H1 (cell line): ENCODE data around the gene STAMBP.

Source experiments
- ASH2L ChIP-seq: fragments of 200-600, 300-600 bp; sonication (generic); IDR thresholded peaks from one replicate; pipeline ENCODE4 v1.7.1; 2017; ENCODE audit warnings: low read length
- CHD2 ChIP-seq: IDR thresholded peaks from 2 replicates; pipeline ENCODE4 v1.6.1; 2012; ENCODE audit warnings: low read length, improper control_type of control experiment
- MAFK ChIP-seq: IDR thresholded peaks from 2 replicates; pipeline ENCODE4 v1.6.1; 2012; ENCODE audit warnings: low read depth, mild to moderate bottlenecking, improper control_type of control experiment, low read length
- POLR2A ChIP-seq, 2 experiments: IDR thresholded peaks; 1 replicate in 1 of 2; 2 replicates in 1 of 2; pipeline ENCODE4 v1.6.1; 2011; ENCODE audit warnings: low read depth in 2 of 2, low read length in 2 of 2, mild to moderate bottlenecking in 2 of 2; ENCODE audit errors: control extremely low read depth in 1 of 2
- POLR2AphosphoS5 ChIP-seq: IDR thresholded peaks from 2 replicates; pipeline ENCODE4 v1.6.1; 2011; ENCODE audit warnings: low read depth, low read length
- RFX5 ChIP-seq: IDR thresholded peaks from 2 replicates; pipeline ENCODE4 v1.6.1; 2011; ENCODE audit warnings: low read depth, low read length, improper control_type of control experiment, borderline replicate concordance
- TF ChIP-seq, protein P1 (sequence below), 3 experiments: IDR thresholded peaks; 1 replicate in 2 of 3; 2 replicates in 1 of 3; pipeline versions ENCODE4 v1.5.1 to v1.6.1; 2011; ENCODE audit warnings: low read length in 3 of 3, mild to moderate bottlenecking in 3 of 3, inconsistent platforms in 2 of 3, low read depth in 1 of 3, moderate library complexity in 1 of 3; ENCODE audit not compliant: insufficient read depth in 1 of 3; ENCODE audit errors: control extremely low read depth in 1 of 3
- TF ChIP-seq, protein P2 (sequence below): IDR thresholded peaks from 2 replicates; pipeline ENCODE4 v1.6.1; 2012; ENCODE audit warnings: inconsistent platforms

DNA sequence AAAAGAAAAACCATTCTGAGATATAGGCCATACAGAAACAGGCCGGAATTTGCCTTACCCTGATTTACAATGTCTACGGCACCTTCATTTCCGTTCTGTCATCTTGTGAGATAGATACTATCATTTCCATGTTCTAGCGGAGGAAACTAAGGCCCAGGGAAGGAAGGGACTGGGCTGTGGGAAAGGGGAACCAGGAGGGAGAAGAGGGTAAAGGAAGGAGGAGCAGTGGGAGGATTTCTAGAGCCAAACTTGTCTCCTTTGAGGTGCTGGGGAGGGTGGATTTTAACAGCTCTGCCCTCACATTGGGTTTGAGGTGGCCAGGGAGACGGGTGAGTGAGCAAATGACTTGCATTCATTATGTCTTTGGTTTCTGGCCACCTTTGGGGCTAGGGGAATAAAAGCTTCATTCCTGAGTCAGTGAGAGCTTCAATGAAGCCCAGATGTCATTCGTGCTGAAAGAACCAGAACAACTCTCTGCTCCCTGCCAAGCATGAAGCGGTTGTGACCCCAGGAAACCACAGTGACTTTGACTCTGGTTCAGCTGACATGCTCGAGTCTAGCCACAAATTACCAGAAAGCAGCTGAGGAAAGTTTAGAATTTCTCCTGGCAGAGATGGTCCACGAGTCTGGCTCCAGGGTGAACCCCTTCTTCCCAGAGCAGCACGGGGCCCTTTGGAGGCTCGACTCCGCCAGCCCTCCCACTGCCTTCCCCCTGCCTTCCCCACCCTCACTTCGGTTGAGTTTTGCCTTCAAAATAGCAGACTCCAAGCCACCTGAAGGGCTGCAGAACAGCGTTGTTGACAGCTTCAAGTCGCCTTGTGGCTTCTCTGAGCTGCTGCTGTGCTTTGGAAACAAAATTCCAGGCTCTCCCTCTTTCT, 67.8 kb downstream of the STAMBP start:
- TF ChIP-seq, protein P1, sequence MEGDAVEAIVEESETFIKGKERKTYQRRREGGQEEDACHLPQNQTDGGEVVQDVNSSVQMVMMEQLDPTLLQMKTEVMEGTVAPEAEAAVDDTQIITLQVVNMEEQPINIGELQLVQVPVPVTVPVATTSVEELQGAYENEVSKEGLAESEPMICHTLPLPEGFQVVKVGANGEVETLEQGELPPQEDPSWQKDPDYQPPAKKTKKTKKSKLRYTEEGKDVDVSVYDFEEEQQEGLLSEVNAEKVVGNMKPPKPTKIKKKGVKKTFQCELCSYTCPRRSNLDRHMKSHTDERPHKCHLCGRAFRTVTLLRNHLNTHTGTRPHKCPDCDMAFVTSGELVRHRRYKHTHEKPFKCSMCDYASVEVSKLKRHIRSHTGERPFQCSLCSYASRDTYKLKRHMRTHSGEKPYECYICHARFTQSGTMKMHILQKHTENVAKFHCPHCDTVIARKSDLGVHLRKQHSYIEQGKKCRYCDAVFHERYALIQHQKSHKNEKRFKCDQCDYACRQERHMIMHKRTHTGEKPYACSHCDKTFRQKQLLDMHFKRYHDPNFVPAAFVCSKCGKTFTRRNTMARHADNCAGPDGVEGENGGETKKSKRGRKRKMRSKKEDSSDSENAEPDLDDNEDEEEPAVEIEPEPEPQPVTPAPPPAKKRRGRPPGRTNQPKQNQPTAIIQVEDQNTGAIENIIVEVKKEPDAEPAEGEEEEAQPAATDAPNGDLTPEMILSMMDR (IDR thresholded peaks at IDR 0.05; ENCODE audit: control extremely low read depth in 1 of 3, insufficient read depth in 1 of 3, low read depth in 1 of 3, low read length in 3 of 3) = no peak
- TF ChIP-seq POLR2AphosphoS5 (no peak), ASH2L (no peak), CHD2 (no peak), RFX5 (no peak), MAFK (no peak), POLR2A (IDR thresholded peaks at IDR 0.05; ENCODE audit: control extremely low read depth in 1 of 2, low read depth in 2 of 2, low read length in 2 of 2) (no peak)
- TF ChIP-seq, protein P2, sequence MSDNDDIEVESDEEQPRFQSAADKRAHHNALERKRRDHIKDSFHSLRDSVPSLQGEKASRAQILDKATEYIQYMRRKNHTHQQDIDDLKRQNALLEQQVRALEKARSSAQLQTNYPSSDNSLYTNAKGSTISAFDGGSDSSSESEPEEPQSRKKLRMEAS = no peak
